Measurements from ENCODE around the gene GFRA4.

The GFRA4 gene

GRCh38 chr20:3659492-3660261 lies 3.5 kb downstream of the GFRA4 start:
- no peak for TF ChIP-seq GATA2 (IDR thresholded peaks at IDR 0.05; ENCODE audit: low read depth, low read length)
- TF ChIP-seq GATA3 (IDR thresholded peaks at IDR 0.05; ENCODE audit: low read depth, low read length) = no peak

- TF ChIP-seq GATA2 (IDR thresholded peaks at IDR 0.05; ENCODE audit: low read depth, low read length) (no peak), GATA3 (IDR thresholded peaks at IDR 0.05; ENCODE audit: low read depth, low read length) (no peak)
Measured at GRCh38 chr20:3658716-3659491, 4.3 kb downstream of the GFRA4 start.

- no peak for TF ChIP-seq GATA3 (IDR thresholded peaks at IDR 0.05; ENCODE audit: low read depth, low read length)
- no peak for TF ChIP-seq GATA2 (IDR thresholded peaks at IDR 0.05; ENCODE audit: low read depth, low read length)
Measured at GRCh38 chr20:3658019-3658715, 5.0 kb downstream of the GFRA4 start.

DNA sequence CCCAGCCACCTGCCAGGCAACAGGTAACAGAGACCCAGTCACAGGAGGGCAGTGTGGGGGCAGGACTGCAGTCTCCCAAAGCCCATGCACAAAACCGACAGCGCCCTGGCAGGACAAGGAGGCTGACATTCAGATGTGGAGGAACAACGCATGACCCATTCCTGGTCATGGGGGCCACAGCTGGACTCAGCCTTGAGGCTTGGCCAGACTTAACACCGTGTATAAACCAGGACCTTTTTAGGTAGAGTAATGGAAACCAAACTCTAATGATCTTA lies 8.1 kb downstream of the GFRA4 start:
- no peak for TF ChIP-seq GATA2 (IDR thresholded peaks at IDR 0.05; ENCODE audit: low read depth, low read length)
- no peak for TF ChIP-seq GATA3 (IDR thresholded peaks at IDR 0.05; ENCODE audit: low read depth, low read length)

DNA sequence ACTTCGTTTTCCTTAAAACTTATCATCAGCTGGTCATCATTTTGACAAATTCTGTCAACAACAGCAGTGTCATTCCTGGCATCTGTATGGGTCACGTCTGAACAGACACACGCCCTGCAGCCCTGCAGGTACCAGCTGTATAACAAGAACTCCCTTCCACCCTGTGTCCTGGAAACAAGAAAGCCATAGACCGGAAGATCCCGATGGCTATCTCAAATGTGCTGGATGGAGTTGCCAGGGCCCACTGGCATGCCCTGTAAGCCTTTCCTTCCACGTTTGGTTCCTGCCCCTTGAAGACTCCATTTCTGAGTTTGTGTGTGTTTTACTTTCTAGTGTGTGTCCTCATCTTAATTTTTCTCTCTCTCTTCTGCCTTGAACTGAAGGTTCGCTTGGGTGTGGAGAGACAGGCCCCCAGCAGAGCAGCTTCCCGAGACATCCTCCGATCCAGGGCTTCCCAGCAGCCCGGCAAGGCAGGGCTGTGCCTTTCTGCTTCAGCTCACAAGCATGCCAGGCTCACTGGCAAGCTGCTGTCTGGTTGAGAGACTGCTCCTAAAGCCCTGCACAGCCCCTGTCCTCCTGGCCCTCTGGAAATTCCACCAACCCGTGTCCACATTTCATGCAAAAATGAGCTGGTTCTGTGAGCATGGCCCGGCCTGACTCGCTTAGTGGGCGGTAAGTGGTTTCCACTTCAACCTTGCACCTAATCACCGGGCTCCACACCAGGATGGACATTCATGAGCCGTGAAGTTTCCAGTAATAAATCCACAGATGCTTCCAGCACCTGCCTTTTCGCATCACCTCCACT lies 8.7 kb downstream of the GFRA4 start:
- TF ChIP-seq GATA2 (IDR thresholded peaks at IDR 0.05; ENCODE audit: low read depth, low read length) (no peak), GATA3 (IDR thresholded peaks at IDR 0.05; ENCODE audit: low read depth, low read length) (no peak)

DNA sequence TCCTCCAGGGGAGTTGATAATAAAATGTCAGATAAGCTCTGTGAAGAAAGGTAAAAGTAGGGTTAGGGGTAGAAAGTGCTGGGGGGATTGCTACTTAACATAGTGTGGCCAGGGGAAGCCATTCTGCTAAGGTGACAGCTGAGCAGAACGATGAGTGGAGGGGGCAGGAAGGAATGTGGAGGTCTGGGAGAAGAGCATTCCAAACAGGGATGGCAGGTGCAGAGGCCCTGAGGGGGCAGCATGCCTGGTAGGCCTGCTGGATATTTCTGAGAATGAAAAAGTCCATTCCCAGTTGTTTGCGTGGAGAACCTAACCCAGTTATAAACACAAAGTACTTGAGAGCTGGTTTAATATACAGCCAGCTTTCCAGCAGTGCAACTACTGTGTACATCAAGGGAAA lies 9.3 kb downstream of the GFRA4 start:
- TF ChIP-seq GATA3 (IDR thresholded peaks at IDR 0.05; ENCODE audit: low read depth, low read length) = no peak
- TF ChIP-seq GATA2 (IDR thresholded peaks at IDR 0.05; ENCODE audit: low read depth, low read length) = no peak

DNA sequence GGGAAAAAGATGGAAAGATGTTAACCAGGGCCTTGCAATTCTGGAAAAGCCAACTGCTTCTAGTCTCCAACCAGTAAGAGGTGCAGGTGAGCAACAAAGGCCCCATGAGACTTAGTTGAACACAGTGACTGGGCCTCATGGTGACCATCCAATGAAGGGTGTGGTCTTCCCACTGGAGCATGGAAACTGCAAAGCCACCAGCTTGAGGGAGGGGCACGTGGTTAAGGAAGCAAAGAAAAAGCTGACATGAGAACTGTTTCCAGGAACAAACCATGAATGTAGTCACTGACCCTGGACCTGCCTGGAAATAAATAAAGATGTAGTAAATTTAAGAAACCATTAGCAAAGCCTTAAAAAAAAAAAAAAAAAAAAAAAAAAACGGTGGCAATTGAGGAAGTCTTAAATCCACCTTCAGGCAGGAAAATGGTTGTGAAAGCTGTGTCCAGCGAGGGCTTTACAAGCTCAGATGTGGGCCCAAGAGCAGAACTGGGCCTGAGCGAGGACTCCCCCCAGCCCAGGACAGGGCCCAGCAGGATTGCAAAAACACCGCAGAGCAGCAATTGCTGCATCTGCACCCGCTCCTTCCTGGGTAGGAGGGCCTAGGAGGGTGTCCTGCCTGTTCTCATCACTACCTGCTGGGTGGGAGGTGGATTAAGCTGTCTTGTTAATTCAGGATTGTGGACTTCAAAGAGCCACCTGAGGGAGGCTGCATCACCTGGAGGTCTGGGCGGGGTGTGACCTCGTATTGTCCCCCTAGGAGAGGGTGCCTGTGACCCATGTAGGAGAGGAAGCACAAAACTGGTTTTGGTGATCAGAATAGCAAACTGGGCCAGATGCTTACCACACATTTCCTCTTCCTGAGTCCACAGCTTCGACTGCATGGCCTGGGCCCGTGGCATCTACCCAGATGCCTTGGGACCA lies 10.3 kb downstream of the GFRA4 start:
- TF ChIP-seq GATA3 (IDR thresholded peaks at IDR 0.05; ENCODE audit: low read depth, low read length) (no peak), GATA2 (IDR thresholded peaks at IDR 0.05; ENCODE audit: low read depth, low read length) (no peak)

DNA sequence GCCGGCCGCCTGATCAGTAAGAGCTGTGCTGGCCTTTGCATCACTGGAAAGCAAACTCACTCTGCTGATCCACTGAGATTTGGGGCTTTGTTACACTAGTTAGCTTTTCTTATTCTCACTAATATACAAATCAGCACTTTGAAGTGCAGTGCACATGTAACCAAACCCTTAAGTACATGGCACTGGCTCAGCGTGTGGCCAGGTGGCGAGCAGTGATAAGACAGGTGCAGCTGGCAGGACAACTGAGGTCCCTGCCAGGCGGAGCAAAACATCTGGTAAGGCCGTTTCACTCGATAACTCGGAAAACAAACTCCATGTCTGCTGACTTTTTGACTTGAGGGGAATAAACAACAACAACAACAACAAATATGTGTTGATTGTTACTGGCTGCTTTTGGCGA lies 11.0 kb downstream of the GFRA4 start:
- TF ChIP-seq GATA2 (IDR thresholded peaks at IDR 0.05; ENCODE audit: low read depth, low read length) = no peak
- TF ChIP-seq GATA3 (IDR thresholded peaks at IDR 0.05; ENCODE audit: low read depth, low read length) = no peak

- no peak for TF ChIP-seq GATA2 (IDR thresholded peaks at IDR 0.05; ENCODE audit: low read depth, low read length)
- TF ChIP-seq GATA3 (IDR thresholded peaks at IDR 0.05; ENCODE audit: low read depth, low read length) = no peak
Measured at GRCh38 chr20:3651204-3651962, 11.8 kb downstream of the GFRA4 start.

DNA sequence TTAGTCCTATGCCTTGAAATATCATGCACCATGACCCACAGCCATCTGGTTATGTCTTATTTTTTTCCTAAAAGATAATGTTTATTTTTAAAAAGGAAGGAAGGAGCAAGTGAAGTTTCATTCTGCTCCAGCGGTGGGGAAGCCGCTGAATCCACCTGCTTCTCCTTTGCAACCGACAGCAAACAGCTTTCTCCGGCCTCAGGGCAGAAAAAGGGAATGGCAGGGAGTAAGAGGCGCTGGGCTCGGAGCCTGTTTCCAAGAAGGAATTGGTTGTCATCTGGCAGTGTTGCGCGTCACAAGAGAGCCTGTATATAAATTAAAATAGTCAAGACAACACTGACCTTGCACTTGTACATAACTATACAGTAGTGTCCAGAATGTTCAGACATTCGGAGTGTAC lies 14.2 kb downstream of the GFRA4 start:
- TF ChIP-seq GATA3 (IDR thresholded peaks at IDR 0.05; ENCODE audit: low read depth, low read length) = no peak
- no peak for TF ChIP-seq GATA2 (IDR thresholded peaks at IDR 0.05; ENCODE audit: low read depth, low read length)

GRCh38 chr20:3647473-3647872 lies 15.7 kb downstream of the GFRA4 start:
- no peak for TF ChIP-seq GATA2 (IDR thresholded peaks at IDR 0.05; ENCODE audit: low read depth, low read length)
- no peak for TF ChIP-seq GATA3 (IDR thresholded peaks at IDR 0.05; ENCODE audit: low read depth, low read length)

DNA sequence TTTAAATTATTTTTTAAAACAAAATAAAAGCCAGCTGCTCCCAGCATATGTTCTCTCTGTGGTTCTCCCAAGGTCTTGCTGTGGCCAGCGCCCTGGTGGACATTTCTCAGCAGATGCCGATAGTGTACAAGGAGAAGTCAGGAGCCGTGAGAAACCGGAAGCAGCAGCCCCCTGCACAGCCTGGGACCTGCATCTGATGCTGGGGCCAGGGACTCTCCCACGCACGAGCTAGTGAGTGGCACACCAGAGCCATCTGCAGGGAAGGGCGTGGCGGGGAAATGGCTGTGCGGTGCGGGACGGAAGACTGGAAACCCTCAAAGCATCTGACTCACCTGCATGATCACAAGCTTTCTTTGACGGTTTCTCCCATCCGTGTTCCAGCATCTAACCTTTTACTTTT lies 16.5 kb downstream of the GFRA4 start:
- TF ChIP-seq GATA2 (IDR thresholded peaks at IDR 0.05; ENCODE audit: low read depth, low read length) (no peak), GATA3 (IDR thresholded peaks at IDR 0.05; ENCODE audit: low read depth, low read length) (no peak)

All from SH-SY5Y (cell line).